HG03469 (cell line): ENCODE results near the gene PARVB.

Experiments used
- ATAC-seq: cut with Tn5 transposase; IDR thresholded peaks from one replicate; pipeline ENCODE4 v1.9.1; 2021; ENCODE audit warnings: mild to moderate bottlenecking, moderate library complexity, moderate number of reproducible peaks; ENCODE audit not compliant: unreplicated experiment

Gene PARVB

GRCh38 chr22:44131412-44131811 is 107.3 kb downstream of the PARVB start:
- ATAC-seq: no peak

GRCh38 chr22:44131989-44132685 is 108.0 kb downstream of the PARVB start:
- no peak for ATAC-seq

GRCh38 chr22:44132724-44133123 is 108.6 kb downstream of the PARVB start:
- ATAC-seq: no peak

GRCh38 chr22:44133161-44133560 is 109.1 kb downstream of the PARVB start:
- ATAC-seq: no peak

GRCh38 chr22:44133901-44134571 is 109.9 kb downstream of the PARVB start:
- no peak for ATAC-seq

- no peak for ATAC-seq
Observed at GRCh38 chr22:44136112-44136511, 112.0 kb downstream of the PARVB start.

- no peak for ATAC-seq
Observed at GRCh38 chr22:44136786-44137185, 112.7 kb downstream of the PARVB start.

- ATAC-seq: no peak
Observed at GRCh38 chr22:44137415-44137814, 113.3 kb downstream of the PARVB start.

GRCh38 chr22:44139773-44140172 is 115.7 kb downstream of the PARVB start:
- no peak for ATAC-seq

GRCh38 chr22:44142421-44143104 is 118.5 kb downstream of the PARVB start:
- ATAC-seq: no peak

- ATAC-seq: no peak
Observed at GRCh38 chr22:44143105-44143474, 119.0 kb downstream of the PARVB start.

GRCh38 chr22:44143579-44143978 is 119.5 kb downstream of the PARVB start:
- ATAC-seq: no peak

GRCh38 chr22:44144046-44144569 is 120.0 kb downstream of the PARVB start:
- no peak for ATAC-seq

- no peak for ATAC-seq
Observed at GRCh38 chr22:44145544-44145943, 121.4 kb downstream of the PARVB start.

- ATAC-seq: no peak
Observed at GRCh38 chr22:44146088-44146861, 122.2 kb downstream of the PARVB start.

- no peak for ATAC-seq
Observed at GRCh38 chr22:44147008-44147645, 123.0 kb downstream of the PARVB start.

GRCh38 chr22:44147821-44148574 is 123.9 kb downstream of the PARVB start:
- ATAC-seq: no peak

GRCh38 chr22:44151676-44152075 is 127.6 kb downstream of the PARVB start:
- no peak for ATAC-seq

- no peak for ATAC-seq
Observed at GRCh38 chr22:44153710-44154109, 129.6 kb downstream of the PARVB start.

GRCh38 chr22:44154436-44154942 is 130.4 kb downstream of the PARVB start:
- no peak for ATAC-seq
